Stimulated activated CD4-positive, alpha-beta T cell treated with anti-CD3 and anti-CD28 coated beads, Interleukin-2, amount 100 ng/mL, for 24 hours (primary cell): ENCODE results near the gene MFAP4.

Experiments used
- DNase-seq, 2 donors: peaks; one replicate each; pipeline ENCODE4 v3.0.0-alpha.2; 2020

The MFAP4 gene

DNA sequence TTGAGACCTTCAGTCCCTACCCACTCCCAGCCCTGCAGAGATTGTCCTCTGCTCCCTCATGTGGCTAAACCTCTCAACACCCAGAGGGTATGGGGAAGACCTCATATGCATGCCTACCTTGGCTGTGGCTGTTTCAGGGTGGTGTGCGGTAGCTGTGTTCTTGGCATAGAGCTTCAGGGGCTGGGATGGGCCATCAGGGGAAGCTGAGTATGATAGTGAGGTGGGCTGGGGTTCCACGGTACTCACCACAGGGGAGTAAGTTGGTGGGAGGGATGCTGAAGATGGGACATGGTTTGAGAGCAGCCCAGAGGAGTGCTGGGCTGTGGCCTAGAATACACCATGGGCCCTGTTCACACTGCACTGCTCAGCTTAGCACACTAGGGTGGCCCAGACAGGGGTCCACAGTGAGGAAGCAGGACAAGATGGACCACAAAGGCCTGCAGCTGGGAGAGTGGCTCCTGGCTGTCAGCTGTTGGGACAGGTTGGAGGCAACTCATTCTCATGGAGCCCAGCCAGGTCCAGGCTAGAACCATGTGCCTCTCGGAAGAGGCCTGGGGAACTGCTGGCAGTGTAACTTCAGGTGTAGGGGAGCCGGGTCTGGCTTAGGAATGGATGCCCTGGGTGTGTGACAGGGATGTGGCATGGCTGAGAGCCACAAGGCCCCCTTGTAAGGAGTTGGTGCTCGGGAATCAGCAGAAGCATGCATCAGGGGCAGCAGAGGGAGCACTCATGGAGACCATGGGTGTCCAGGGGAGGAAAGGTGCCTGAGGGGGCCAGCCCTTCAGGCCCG, 3.1 kb downstream of the MFAP4 start:
- DNase-seq = no peak

DNA sequence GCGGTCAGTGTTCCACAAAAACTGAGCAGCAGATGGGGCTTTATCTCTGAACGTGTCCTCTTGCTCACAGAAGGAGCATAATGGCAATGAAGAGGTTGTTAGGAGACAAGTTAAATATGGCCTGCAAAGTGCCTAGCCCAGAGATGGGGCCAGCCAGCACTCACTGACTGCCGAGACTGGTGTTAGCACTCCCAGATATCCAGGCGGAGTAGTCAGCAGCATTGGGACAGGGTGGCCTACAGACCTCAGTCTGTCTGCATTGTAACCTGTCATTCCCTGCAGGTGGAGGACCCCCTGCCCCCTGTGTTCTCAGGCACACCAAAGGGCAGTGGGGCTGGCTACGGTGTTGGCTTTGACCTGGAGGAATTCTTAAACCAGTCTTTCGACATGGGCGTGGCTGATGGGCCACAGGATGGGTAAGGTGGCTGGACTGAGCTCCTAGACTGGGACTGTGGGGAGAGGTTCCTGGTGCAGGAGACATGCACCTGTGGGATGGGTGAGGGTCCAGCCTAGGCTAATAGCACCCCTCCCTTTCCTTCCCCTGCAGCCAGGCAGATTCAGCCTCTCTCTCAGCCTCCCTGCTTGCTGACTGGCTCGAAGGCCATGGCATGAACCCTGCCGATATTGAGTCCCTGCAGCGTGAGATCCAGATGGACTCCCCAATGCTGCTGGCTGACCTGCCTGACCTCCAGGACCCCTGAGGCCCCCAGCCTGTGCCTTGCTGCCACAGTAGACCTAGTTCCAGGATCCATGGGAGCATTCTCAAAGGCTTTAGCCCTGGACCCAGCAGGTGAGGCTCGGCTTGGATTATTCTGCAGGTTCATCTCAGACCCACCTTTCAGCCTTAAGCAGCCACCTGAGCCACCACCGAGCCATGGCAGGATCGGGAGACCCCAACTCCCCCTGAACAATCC, 4.2 kb downstream of the MFAP4 start:
- no peak for DNase-seq

DNA sequence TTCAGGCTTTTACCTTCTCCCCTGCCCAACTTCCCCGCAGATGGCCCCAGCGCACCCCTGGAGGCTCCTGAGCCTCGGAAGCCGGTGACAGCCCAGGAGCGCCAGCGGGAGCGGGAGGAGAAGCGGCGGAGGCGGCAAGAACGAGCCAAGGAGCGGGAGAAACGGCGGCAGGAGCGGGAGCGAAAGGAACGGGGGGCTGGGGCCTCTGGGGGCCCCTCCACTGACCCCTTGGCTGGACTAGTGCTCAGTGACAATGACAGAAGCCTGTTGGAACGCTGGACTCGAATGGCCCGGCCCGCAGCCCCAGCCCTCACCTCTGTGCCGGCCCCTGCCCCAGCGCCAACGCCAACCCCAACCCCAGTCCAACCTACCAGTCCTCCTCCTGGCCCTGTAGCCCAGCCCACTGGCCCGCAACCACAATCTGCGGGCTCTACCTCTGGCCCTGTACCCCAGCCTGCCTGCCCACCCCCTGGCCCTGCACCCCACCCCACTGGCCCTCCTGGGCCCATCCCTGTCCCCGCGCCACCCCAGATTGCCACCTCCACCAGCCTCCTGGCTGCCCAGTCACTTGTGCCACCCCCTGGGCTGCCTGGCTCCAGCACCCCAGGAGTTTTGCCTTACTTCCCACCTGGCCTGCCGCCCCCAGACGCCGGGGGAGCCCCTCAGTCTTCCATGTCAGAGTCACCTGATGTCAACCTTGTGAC, 5.1 kb downstream of the MFAP4 start:
- DNase-seq = no peak

DNA sequence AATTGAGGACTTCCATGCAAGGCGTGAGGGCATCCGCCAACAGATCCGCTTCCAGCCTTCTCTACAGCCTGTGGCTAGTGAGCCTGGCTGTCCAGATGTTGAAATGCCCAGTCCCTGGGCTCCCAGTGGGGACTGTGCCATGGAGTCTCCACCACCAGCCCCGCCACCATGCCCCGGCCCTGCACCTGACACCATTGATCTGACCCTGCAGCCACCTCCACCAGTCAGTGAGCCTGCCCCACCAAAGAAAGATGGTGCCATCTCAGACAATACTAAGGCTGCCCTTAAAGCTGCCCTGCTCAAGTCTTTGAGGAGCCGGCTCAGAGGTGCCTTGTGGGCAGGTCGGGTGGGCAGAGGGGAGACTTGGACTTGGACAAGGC, 5.6 kb downstream of the MFAP4 start:
- DNase-seq = no peak

DNA sequence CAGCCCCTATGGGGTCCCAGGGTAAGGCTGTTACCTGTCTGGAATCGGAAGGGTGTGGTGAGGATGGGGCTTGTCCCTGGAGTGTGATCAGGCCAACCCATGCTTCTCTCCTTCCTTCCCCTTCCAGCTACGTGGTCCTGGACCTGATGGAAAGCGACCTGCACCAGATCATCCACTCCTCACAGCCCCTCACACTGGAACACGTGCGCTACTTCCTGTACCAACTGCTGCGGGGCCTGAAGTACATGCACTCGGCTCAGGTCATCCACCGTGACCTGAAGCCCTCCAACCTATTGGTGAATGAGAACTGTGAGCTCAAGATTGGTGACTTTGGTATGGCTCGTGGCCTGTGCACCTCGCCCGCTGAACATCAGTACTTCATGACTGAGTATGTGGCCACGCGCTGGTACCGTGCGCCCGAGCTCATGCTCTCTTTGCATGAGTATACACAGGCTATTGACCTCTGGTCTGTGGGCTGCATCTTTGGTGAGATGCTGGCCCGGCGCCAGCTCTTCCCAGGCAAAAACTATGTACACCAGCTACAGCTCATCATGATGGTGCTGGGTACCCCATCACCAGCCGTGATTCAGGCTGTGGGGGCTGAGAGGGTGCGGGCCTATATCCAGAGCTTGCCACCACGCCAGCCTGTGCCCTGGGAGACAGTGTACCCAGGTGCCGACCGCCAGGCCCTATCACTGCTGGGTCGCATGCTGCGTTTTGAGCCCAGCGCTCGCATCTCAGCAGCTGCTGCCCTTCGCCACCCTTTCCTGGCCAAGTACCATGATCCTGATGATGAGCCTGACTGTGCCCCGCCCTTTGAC, 6.3 kb downstream of the MFAP4 start:
- DNase-seq = no peak

DNA sequence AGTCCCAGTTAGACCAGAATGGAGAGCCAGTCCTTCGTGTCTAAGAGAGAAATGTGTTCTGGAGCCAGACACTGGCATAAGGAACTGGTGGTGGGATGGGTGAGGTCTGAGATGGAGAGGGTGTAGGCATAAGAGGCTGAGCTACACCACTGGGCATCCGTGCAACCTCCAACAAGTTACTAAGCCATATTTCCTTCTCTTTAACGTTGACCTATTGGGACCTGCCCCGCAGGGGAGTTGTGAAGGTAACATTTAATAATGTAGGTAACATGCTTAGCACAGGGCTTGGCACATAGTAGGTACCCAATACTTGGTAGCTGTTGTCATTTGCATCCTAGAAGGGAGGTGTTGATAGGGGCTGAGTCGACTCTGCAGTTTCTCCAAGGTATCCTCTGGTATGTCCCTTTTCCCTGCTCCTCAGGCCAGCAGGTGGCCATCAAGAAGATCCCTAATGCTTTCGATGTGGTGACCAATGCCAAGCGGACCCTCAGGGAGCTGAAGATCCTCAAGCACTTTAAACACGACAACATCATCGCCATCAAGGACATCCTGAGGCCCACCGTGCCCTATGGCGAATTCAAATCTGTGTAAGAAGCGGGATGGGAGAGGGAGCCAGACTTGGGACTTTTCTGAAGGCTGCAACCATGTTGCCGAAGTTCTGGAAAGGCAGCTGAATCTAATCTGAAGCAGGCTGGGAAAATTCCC, 7.5 kb downstream of the MFAP4 start:
- DNase-seq = no peak

DNA sequence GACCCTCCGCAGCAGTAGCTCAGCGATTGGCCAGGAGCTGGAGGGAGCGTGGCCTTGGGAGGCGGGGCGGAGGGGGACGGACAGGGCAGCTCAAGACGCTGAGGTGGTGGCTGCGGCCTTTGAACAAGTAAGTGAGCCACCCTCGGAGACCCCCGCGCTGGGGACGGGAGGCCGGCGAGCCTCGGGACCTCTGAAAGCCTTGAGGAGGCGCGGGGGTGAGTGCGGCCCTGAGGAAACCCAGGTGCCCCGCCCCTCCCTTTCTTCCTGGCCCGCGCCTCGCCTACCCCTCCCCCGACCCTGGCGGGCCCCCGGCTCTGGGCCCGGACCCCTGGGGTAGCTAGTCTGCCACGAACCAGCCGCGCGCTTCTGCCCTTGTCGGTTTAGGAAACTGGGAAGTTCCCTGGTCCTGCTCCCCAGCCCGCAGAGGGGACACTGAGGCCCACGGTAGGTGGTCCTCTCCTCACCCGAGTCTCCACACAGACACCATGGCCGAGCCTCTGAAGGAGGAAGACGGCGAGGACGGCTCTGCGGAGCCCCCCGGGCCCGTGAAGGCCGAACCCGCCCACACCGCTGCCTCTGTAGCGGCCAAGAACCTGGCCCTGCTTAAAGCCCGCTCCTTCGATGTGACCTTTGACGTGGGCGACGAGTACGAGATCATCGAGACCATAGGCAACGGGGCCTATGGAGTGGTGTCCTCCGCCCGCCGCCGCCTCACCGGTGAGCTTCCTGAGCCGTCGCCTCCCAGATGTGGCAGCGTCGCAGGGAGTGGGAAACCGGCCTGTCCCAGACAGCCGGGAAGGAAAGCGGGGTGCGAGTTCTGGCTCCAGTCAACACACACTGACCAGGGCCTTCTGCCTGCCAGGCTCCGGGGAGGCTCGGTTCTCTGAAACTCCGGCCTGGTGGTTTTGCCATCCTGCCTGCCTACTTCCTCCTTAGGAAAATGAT, 8.3 kb downstream of the MFAP4 start, which contains the start of gene MAPK7:
TSS of gene MAPK7 (plus strand) at position 83 of the 945 bp plus-strand sequence. CDS start at position 486, 403 bp downstream.
- DNase-seq = peak in 1 of 2 donors; percentile 19

DNA sequence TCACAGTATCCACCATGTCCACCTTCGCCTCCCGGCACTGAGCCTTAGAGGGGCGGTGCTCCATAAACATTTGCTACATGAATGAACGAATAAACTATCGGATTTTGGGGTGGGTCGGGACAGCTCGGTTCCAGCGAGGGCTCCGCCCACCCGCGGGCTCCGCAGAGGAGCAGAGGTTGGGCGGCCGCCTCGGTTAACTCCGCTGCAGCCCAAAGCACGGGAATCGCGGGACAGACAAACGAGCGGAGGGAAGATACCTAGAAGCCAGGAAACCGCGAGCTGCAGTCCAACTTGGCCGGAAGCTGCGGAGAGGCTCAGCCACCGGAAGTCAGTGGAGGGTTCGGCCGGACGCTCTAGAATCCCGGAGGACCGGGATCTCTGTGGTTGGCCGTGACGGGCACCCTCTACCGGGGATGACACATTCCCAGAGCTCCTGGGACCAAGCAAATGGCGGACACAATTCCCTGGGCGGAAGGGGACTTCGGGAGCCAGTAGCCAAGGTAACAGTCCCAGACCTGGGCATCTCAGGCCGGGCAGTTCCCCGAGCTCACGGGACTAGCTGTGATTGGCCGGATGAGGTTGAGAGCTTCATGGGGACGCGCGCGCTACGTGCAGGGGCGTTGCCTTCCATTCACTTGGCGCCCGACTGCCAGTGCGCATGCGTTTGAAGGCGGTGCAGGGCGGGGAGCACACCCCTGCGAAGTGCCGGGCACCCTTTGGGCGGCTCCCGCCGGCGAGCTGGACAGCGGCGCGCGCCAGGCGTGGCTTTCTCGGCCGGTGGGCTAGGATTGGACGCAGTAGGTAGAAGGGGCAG, 9.2 kb downstream of the MFAP4 start:
- DNase-seq = peak; percentile 94 to 95

DNA sequence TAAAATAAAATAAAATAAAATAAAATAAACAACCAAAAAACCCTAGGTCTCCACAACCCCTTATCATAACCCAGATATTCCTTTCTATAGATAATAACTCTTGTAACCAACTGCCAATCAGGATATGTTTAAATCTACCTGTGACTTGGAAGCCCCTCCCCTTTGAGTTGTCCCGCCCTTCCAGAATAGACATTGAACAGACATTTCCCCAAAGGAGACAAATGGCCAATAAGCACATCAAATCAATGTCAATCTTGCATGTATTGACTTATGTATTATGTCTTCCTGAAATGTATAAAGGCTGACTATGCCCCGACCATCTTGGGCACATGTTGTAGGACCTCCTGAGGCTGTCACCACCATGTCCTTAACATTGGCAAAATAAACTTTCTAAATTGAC, 10.2 kb downstream of the MFAP4 start:
- peak in 1 of 2 donors; percentile 14 for DNase-seq

DNA sequence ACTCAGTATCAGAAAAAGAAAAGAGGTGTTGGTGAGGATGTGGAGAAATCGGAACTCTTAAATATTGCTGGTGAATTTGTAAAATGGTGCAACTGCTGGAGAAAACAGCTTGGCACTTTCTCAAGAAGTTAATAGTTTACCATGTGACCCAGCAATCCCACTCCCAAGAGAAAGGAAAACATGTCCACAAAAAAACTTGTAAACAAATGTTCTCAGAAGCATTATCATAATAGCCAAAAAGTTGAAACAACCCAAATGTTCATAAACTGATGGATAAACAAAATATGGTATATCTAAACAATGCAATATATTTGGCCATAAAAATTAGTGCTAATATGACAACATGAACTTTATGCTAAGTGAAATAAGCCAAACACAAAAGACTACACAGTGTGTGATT, 11.3 kb downstream of the MFAP4 start:
- DNase-seq = no peak

DNA sequence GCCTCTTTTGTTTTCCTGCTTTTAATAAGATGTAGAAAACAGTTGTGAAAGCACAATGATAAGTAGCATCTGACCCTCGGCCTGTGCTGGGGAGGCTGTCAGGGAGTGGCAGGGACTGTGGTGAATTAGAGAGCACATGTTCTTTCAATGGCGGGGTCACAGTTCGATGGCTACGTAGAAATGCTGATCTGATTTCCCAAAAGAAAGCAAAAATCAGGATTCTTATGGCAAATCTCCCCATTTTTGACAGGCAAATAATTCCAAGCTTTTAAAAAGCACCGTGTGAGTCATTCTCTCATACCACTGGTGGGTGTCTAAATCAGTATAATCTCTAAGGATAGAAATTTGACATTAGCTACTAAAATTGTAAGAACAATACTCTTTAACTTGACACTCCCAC, 12.9 kb downstream of the MFAP4 start:
- DNase-seq = no peak

DNA sequence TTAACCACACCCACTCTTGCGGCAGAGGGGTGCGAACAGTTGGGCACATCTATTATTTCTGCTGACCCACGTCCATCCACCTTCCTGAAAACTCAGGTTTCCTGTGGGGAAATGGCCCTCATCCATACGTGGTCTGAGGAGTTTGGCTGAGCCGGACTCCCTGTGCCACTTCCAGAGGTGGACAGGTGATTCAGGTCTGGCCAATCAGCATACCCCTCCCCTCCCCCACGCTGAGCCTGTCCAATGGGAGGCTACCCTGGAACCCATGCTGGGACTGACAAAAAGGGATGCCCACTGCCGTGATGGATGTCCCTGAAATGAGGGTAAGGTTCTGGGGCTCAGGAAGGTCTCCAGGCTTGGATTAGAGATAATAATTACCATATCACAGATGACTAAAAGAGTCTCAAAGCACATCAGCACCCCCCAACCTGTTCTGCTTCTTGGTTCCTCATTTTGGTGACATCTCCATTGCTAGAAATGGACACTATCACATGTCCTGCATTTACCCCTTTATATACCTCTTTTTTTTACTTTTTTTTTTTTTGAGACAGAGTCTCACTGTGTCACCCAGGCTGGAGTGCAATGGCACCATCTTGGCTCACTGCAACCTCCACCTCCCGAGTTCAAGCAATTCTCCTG, 14.0 kb downstream of the MFAP4 start:
- peak in 1 of 2 donors; percentile 15 for DNase-seq

DNA sequence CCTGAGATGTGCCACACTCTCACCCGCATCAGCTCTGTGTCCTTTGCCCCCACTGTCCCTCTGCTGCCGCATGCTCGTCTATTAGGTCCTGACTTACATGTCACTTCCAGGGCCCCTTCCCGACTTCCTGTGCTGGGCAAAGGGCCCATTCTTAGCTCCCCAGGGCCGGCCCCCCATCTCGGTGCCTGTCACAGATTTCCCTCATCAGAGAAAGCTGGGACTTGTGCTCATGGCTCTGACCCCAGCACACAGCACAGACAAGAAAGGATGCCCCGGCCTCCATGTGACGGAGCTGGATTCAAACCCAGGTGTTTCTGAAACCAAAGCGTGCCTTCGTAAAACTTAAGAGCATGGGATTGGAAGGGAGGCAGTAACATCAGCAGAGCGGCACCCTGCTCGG, 14.6 kb downstream of the MFAP4 start:
- DNase-seq = peak in 1 of 2 donors; percentile 14

DNA sequence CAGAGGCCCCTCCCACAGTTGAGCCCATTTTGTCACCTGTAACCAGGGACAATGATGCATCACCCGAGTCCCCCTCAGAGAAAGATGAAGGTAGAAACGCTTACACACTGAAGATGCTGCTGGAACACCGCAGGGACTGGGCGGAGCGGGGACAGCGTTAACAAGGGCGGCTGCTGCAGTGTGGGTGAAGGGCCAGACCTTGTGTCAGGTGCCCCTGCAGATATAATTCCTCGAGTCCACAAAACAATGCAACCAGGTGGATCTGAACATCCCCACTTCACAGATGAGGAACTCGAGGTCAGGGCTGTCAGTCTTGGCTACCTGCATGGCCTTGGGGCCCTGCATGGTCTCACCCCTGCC, 15.0 kb downstream of the MFAP4 start:
- DNase-seq = peak in 1 of 2 donors; percentile 15

DNA sequence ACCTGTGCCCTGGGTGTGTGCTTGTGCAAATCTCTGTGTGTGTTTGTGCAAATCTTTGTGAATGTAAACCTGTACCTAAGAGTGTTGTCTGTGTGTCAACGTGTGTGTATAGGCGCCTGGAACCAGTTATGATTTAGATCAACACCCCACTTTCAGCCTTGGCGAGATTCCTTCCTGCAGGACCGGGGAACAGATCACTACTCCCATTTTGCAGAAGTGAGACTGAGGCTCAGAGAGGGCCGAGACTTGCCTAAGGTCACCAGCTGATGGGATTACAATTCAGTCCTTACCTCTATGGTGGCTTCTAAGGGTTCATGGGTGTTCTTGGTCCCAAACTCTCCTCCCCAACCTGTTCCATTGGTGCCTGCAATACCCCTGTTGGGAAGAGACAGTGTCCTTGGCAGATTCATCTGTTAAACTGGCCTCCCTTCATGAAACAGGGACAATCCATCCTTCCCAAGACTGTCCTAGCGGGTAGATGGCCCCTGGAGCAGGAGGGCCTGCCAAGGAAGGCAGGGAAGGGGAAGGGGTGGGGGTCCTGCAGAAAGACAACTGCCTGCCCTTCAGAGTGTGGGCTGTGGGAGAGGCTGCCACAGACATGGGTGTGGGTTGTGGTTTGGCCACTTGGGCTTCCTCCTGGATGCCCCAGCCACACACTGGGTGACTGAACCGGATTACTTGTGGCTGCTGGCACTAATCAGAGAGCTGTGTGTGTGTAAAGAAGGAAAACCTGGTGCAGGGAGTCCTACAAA, 15.6 kb downstream of the MFAP4 start:
- DNase-seq = no peak

DNA sequence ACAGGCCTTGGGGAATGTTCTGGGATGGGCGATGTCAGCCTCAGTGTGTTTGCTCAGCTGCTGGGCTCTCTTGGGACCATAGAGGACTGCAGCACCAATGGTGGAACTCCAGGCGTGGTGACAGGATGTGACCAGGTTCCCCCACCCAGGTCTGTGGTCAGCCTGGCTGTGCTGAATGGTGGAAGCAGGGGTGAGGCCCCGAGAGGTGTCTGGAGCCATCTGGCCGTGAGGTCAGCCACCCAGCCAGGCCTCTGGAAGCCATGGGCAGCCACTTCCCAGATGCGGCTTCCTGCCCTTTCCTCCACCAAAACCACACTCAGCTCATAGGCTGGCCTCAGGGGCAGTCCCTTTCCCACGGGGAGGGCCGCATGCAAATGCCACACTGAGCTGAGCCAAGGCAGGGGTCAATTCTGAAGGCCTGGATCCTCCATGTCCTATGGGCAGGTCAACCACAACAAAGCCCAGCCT, 16.5 kb downstream of the MFAP4 start:
- DNase-seq = no peak

DNA sequence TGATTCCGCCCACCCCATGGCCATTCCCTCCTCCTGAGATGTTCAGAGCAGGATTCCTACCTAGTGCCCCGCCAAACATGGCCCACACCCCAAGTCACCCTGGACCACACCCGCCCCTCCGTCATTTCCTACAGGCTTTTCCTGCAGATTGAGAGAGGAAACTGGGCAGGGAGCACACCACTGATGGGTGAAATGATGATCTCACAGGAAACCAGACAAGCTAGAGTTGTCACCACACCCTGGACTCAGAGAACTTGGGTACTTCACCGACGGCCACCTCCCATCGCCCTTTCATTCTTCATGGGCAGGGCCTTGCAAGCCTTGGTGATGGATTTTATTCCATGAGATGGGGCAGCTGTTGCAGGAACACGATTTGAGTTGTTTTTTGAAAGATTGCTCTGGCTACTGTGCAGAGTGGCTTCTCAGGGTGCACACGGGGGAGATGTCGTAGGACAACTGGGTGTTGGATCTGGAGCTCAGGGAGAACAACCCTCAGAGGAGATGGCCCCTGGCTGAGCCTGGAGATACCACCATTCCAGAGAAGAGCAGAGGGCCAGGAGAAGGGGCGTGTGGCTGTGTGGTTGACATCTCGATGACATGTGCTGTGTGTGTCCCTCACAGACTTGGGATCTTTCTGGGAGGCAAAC, 17.0 kb downstream of the MFAP4 start:
- DNase-seq = no peak
